Loucy (cell line): ENCODE results near the gene PLXNB3.

Experiments used
- EZH2phosphoT487 ChIP-seq: fragments of 200-600 bp; IDR thresholded peaks from 2 replicates; pipeline ENCODE4 v1.6.1; 2018; ENCODE audit warnings: antibody characterized with exemption, mild to moderate bottlenecking, moderate library complexity, borderline replicate concordance
- TF ChIP-seq, protein P1 (sequence below): fragments of 200-600 bp; sonication (generic); conservative IDR thresholded peaks from 2 replicates; pipeline ENCODE4 v1.5.1; 2014; ENCODE audit warnings: mild to moderate bottlenecking, antibody characterized with exemption, low read length

DNA sequence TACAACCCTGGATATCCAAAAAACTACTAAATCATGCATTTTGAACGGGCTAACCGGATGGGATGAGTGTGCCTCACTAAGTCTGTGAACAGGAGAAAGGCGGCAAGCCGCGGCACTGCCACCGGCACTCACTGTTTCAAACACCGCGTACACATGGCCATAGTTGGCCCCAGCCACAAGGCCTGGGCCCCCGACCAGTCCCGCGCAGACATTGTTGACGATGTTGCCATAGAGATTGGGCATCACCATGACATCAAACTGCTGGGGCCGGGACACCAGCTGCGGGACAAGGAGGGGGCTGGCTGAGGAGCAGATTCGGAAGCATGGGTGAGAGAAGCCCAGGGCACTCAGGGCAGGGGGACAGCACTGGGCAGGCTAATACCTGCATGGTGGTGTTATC, 22.6 kb downstream of the PLXNB3 start:
- TF ChIP-seq, protein P1, sequence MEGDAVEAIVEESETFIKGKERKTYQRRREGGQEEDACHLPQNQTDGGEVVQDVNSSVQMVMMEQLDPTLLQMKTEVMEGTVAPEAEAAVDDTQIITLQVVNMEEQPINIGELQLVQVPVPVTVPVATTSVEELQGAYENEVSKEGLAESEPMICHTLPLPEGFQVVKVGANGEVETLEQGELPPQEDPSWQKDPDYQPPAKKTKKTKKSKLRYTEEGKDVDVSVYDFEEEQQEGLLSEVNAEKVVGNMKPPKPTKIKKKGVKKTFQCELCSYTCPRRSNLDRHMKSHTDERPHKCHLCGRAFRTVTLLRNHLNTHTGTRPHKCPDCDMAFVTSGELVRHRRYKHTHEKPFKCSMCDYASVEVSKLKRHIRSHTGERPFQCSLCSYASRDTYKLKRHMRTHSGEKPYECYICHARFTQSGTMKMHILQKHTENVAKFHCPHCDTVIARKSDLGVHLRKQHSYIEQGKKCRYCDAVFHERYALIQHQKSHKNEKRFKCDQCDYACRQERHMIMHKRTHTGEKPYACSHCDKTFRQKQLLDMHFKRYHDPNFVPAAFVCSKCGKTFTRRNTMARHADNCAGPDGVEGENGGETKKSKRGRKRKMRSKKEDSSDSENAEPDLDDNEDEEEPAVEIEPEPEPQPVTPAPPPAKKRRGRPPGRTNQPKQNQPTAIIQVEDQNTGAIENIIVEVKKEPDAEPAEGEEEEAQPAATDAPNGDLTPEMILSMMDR, result no peak
- TF ChIP-seq EZH2phosphoT487, result no peak
